VCaP (cell line): ENCODE results near the gene GTF2F2.

ENCODE experiments used
- H3K27ac ChIP-seq: fragments of 450-650 bp; 2 replicates; pipeline ENCODE4 v1.5.1; 2017
- CTCF ChIP-seq: fragments of 450-650 bp; conservative IDR thresholded peaks from 2 replicates; pipeline ENCODE4 v1.5.1; 2017; ENCODE audit warnings: mild to moderate bottlenecking, moderate library complexity

GTF2F2 gene

GRCh38 chr13:45122941-45123340 is 2.6 kb downstream of the GTF2F2 start:
- TF ChIP-seq CTCF = no peak
- H3K27ac ChIP-seq = no peak overlapping the region

GRCh38 chr13:45132369-45133064 is 12.2 kb downstream of the GTF2F2 start:
- no peak overlapping the region for H3K27ac ChIP-seq
- no peak for TF ChIP-seq CTCF

GRCh38 chr13:45133396-45134118 is 13.2 kb downstream of the GTF2F2 start:
- no peak overlapping the region for H3K27ac ChIP-seq
- no peak for TF ChIP-seq CTCF

- no peak overlapping the region for H3K27ac ChIP-seq
- TF ChIP-seq CTCF = no peak
These were observed 16.6 kb downstream of the GTF2F2 start for GRCh38 chr13:45136741-45137504.

- no peak overlapping the region for H3K27ac ChIP-seq
- no peak for TF ChIP-seq CTCF
These were observed 17.2 kb downstream of the GTF2F2 start for GRCh38 chr13:45137526-45137925.

GRCh38 chr13:45138282-45138681 is 18.0 kb downstream of the GTF2F2 start:
- H3K27ac ChIP-seq = no peak overlapping the region
- TF ChIP-seq CTCF = no peak

- no peak for TF ChIP-seq CTCF
- no peak overlapping the region for H3K27ac ChIP-seq
These were observed 21.1 kb downstream of the GTF2F2 start for GRCh38 chr13:45141369-45141768.
